ENCODE measurements around the gene PITX2. TPM values are rescaled to one million over a fixed set of nuclear protein-coding genes. Genes with fewer than 3 reads are reported as not detected.

Gene PITX2
- total RNA-seq, 1 experiment from 2014 or later: 8.5 TPM

- no peak for TF ChIP-seq CTCF (conservative IDR thresholded peaks at IDR 0.05)
- Histone ChIP-seq H3K56ac (ENCODE audit: insufficient read length, low read depth, low read length) (no peak overlapping the region), H4K20me1 (ENCODE audit: control insufficient read depth, insufficient read depth, insufficient read length) (no peaks in the 10 kb centered on the region), H2BK15ac (ENCODE audit: low read depth, low read length) (no peak overlapping the region), H2BK120ac (ENCODE audit: low read depth, low read length, poor library complexity, severe bottlenecking) (no peak overlapping the region), H2BK20ac (ENCODE audit: low read depth, low read length, poor library complexity, severe bottlenecking) (no peak overlapping the region), H3K79me1 (ENCODE audit: insufficient read depth, low read depth, low read length, poor library complexity, severe bottlenecking) (no peaks in the 10 kb centered on the region), H3T11ph (ENCODE audit: low read length) (no peak overlapping the region), H2AK5ac (ENCODE audit: insufficient read length, low read length) (no peak overlapping the region), H3K27ac (ENCODE audit: insufficient read length, low read depth, low read length) (no peak overlapping the region), H3K4me1 (ENCODE audit: insufficient read depth, low read length) (no peaks in the 10 kb centered on the region), H3K4ac (ENCODE audit: low read depth, low read length) (no peak overlapping the region), H2AFZ (ENCODE audit: low read length) (no peak overlapping the region), H3K23me2 (ENCODE audit: insufficient read length, low read depth, low read length, poor library complexity, severe bottlenecking) (peaks cover 29% of the 10 kb centered on the region), H3K9me3 (ENCODE audit: control insufficient read depth, low read depth, low read length) (no peaks in the 10 kb centered on the region), H3K23ac (ENCODE audit: insufficient read length, low read depth, low read length) (no peak overlapping the region), H3K4me2 (ENCODE audit: insufficient read depth, insufficient read length, low read length) (no peak overlapping the region), H3K79me2 (ENCODE audit: insufficient read depth, low read length) (no peaks in the 10 kb centered on the region), H3K9ac (ENCODE audit: extremely low read depth, insufficient read length, low read length) (no peak overlapping the region), H4K8ac (replicated peaks; ENCODE audit: insufficient read length, low read depth, low read length) (no peak overlapping the region), H4K91ac (ENCODE audit: insufficient read length, low read depth, low read length) (no peak overlapping the region), H2BK5ac (ENCODE audit: insufficient read length, low read length) (no peak overlapping the region), H3K27me3 (ENCODE audit: insufficient read depth, low read length) (peaks cover 89% of the 10 kb centered on the region), H3K14ac (ENCODE audit: insufficient read depth, low read length) (no peak overlapping the region), H3K18ac (ENCODE audit: insufficient read length, low read depth, low read length) (no peak overlapping the region), H4K5ac (ENCODE audit: insufficient read length, low read depth, low read length) (no peak overlapping the region), H2BK12ac (ENCODE audit: insufficient read length, low read depth, low read length) (no peak overlapping the region)
- H3K4me1 Mint-ChIP-seq: peaks cover 52 to 81% of the 10 kb centered on the region in 2 experiments
- H3K27me3 Mint-ChIP-seq (ENCODE audit: low read depth): peaks cover 99% of the 10 kb centered on the region
- WGBS (ENCODE audit: extremely low coverage, insufficient read length, low lambda C conversion rate): no CpG with 5 or more reads among the region's 6 CpGs
- H3K27ac Mint-ChIP-seq: no peak overlapping the region; a peak in 1 of 7 replicates
- peaks cover 0 to 10% of the 10 kb centered on the region in 2 experiments; a peak in 3 of 5 replicates for H3K9me3 Mint-ChIP-seq
- H3K4me3 Mint-ChIP-seq: no peak overlapping the region
- H3K36me3 Mint-ChIP-seq (ENCODE audit: insufficient read depth in 1 of 3, low read depth in 3 of 3): no peaks in the 10 kb centered on the region; a peak in 1 of 7 replicates
- no peak for DNase-seq
Observed at GRCh38 chr4:110624904-110625494, 2.1 kb upstream of the PITX2 start.

Data from H9 (cell line).